ENCODE measurements around the gene GDI2.
"Not testable (repeated sequence)": the region's sequence is repeated elsewhere in the genome, so short reads cannot be mapped to it uniquely, and the experiment has no call there.

Gene GDI2

DNA sequence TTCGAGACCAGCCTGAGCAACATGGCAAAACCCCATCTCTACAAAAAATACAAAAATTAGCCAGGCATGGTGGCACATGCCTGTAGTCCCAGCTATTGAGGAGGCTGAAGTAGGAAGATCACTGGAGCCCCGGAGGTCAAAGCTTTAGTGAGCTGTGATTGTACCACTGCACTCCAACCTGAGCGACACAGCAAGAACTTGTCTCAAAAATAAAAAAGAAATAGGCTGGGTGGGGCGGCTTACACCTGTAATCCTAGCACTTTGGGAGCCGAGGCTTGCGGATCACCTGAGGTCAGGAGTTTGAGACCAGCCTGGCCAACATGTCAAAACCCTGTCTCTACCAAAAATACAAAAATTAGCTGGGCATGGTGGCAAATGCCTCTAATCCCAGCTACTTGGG is 13.3 kb upstream of the GDI2 start:
- DNase-seq, result not testable (repeated sequence)

DNA sequence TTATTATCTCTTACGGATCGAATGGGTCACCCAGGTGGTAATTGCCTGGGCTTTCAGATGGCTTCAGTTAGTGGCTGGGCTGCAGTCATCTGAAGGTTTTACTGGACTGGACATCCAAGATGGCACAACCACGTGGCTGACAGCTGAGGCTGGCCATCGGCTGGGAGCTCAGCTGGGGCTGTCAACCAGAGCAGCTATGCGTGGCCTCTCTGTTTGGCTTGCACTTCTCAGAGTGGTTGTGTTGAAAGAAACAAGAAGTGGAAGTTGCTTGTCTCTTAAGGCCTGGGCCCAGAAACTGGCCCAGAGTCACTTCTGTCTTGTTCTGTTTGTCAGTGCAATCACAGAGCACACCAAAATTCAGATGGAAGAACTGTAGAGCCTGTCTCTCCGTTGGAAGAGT is 5.7 kb upstream of the GDI2 start:
- no peak for DNase-seq

DNA sequence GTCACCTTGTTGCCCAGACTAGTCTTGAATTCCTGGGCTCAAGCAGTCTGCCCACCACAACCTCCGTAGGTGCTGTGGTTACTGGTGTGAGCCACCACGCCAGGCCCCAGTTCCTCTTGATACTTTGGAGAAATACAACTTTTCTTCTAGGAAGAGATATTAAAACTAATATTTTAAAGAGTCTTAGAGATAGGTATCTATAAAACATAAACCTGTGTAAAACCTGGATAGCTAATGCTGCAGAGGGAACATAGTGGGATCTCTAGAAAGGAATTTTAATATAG is 4.8 kb upstream of the GDI2 start:
- no peak for DNase-seq

DNA sequence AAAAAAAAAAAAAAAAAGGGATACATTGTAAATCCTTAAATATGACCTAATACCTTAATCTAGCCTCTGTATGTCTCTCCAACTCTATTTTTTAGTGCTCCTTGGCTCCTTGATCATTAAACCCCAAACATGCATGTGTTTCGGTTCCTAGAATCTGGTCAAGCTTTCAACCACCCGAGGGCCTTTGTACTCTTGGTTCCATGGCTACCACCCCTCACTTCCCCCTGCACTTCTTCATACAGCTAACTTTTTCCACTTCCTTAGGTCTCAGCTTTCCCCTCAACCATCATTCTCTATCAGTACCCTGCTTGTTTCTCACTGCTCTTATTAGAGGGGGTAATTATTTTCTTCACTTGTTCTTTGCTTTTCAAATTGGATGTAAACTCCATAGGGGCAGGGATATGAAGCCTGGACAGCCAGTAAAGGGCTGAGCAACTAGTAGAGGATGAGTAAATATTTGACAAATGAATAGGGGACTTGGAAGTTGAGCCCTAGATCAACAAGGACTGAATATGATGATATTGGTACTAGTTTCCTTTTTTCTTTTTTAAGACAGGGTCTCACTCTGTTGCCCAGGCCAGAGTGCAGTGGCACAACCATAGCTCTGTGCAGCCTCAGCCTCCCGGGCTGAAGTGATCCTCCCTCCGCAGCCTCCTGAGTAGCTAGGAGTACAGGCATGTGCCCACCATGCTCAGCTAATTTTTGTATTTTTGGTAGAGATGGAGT is 4.3 kb upstream of the GDI2 start:
- DNase-seq, result no peak

DNA sequence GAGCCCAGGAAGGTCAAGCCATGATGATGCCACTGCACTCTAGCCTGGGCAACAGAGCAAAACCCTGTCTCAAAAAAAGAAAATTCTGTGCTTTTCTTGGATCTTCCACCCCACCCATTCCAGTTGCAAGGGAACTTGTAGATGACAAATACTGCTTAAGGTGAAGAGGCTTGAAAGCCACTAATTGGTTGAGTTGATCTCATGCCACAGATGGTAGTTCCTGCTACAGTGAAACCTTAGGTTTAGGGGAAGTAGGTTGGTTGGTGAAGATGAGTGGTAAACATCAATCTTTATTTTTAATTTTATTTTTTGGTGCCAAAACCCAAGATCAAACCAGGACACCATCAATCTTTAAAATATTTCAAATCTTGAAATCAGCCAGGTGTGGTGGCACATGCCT is 2.9 kb upstream of the GDI2 start:
- DNase-seq, result no peak

DNA sequence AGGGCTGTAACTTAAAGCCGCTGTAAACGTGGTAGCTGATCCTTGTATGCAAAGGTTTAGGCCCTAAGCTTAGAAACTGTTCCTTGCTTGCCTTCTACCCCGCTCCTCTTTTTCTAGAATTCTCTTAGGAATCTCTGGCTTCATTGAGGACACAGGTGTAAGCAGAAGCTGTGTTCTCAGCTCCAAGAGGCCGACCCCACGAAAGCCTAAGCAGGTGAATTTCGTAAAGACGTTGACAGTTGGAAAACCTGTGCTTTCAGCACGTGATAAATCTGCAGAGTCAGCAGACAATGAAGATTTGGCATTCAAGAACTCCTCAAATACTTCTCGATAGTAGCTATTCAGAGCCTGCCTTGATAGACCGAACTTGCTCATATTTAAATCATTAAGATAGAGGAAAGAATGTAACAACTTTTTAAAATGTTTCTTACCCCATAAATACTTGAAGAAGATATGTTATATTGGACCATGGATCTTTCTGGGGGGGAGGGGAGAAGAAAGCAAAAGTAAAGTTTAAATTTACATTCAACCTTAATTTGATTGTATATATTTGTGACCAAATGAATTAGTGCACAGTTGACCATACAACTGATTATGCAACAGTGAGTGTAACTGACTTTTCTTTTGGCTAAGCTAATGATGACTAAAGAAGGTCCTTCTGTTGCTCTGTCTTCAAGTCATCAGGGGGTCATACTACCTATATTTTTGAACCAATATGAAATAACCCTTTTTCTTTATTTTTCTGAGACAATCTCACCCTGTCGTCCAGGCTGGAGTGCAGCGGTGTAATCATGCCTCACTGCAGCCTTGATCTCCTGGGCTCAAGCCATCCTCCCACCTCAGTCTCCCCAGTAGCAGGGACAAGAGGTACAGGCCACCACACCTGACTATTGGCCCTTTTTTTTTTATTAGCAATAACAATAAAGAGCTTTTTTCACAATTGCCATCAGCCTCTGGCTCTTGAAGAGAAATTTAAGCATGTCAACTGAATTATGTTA is 1.2 kb upstream of the GDI2 start:
- peak; percentile 61 for DNase-seq

DNA sequence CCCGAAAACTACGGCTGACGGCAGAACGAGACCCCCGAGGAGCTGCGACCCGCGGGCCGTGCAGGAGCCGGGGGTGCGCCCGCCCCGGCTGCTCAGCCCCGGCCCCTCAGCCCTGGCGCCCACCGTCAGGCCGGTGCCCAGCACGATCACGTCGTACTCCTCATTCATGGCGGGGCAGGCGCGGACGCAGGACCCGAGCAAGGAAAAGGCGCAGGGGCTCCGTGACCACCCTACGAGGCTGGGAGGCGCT is 218 bp downstream of the GDI2 start:
- DNase-seq, result no peak

DNA sequence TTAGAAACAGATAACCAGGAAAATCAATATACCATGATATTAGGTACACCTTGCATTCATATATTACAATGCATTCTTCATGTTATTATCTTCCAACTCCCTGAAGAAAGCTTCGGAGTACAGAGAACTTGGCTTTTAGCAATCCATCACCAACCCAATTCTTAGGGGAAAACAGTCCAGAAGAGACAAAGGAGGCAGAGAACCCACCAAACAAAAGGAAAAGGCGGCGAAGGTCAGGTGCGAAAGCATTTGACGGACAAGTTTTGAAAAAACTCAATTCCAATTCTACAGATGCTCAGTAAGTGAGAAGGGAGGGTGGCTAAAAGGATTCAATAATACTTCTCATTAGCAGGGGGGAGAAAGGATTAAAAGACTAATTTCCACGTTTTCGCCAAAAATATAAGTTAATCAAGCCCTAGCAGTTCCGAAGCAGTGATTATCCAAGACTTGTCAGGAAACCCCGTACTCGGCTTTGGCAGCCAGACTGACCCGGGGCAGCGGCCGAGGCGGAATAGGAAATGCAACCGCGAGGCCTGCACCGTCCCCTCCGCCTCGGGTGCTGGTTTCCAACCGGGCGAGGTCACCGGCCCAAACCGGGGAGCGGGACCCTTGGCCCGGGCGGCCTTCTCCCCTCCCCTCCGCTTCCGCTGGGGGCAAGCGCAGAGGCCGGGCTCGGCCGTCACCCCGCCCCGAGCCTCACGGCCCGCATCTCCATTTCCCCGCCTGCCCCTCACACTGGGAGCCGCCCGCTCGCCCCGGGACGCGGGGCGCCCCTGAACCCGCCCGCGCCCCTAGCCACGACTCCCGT is 747 bp downstream of the GDI2 start:
- DNase-seq, result peak; percentile 61

DNA sequence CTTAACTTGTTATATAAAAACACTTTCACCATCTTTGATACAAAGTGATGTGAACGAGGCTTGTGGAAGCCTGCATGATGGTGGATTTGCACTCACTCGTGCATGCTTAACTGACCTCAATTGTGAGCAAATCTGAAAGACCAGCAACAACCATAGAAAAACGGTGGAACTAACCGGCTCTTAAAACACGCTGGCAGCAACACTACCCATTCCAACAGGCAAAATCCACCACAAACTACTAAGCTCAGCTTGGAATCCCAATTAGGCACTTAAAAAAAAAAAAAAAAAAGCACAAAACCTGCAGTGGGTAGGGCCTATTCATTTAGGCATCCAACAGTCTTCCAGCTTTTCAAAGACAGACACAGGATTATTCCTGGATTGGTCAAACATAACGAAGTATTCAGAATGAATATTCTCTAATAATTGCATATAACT is 1.8 kb downstream of the GDI2 start:
- peak; percentile 13 for DNase-seq

DNA sequence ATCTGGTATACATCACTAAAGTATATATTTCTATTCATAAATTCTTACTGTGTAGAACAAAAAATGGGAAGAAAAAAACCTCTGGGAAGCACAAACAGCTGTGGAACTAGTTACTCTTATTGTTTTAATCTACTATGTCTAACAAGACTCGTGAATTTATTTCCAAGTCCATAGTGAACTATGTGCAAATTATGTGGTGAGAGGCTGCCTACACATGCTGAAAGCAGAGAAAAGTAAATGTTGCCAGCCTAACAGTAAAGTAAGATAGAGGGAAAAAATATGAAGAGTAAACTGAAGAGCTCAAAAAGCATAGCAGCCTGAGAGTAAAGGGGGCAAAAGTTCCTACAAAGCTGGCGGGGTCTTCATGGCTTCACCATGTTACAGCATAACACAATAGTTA is 3.0 kb downstream of the GDI2 start:
- DNase-seq, result no peak

DNA sequence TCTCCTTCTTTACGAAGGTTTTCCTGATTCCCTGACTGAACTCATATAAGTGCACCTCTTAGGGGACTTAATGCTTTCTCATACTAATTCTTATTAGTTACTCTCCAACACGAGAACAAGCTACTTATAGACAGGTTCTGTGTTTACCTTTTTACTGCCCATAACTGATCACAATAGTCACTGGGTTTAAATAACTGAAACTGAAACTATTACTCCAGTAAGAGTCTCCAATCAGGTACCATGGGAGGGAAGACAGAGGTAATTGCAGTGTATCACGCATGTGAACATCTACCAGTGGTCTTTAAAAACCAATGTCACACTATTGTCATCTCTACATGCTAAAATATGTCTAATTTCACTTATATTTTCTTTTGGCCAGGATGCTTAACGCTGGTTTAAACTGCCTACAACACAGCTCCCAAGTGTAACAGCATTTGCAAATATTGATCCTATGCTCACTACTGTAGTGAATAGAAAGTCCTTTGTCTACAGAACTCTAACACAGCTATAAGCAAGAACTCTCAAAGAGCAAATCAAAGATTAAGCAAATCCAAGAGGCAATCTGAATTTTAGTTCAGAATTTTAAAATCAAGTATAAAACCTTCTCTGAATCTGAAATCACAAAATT is 3.6 kb downstream of the GDI2 start:
- DNase-seq, result no peak

DNA sequence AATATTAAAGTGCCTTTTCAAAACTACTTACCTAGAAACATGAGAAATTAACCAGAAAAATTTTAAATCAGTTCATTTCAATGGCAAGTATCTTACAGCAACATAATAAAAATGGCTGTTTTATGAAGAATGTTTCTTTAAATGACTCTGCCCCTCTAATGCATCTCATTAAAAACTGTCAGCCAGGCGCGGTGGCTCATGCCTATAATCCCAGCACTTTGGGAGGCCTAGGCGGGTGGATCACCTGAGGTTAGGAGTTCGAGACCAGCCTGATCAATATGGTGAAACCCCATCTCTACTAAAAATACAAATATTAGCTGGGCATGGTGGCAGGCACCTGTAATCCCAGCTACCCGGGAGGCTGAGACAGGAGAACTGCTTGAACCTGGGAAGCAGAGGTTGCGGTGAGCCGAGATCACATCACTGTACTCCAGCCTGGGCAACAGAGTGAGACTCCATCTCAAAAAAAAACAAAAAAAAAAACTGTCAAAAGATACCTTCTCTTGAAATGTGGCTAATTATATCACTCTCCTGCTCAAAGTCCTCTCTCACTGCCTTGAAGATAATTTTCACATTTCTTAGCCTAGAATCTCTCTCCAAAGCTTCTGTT is 4.3 kb downstream of the GDI2 start:
- DNase-seq, result not testable (repeated sequence)

DNA sequence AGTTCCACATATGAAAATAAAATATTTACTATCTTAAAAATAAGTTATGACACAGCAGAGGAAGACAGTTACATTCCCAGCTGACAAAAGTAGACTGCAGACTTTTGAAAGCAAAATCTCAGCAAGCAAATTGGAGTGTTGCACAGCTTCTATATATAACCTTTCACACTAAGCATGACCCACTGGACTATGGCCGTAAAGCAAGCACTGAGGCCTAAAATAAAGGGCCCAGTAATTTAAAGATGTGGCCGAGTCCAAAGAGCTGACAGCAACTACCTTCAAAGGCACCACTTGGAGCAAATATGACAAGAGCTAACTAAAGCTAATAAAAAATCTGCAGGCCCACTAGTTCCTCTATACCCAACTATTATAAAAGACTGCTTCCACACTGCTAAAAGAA is 6.5 kb downstream of the GDI2 start:
- no peak for DNase-seq

DNA sequence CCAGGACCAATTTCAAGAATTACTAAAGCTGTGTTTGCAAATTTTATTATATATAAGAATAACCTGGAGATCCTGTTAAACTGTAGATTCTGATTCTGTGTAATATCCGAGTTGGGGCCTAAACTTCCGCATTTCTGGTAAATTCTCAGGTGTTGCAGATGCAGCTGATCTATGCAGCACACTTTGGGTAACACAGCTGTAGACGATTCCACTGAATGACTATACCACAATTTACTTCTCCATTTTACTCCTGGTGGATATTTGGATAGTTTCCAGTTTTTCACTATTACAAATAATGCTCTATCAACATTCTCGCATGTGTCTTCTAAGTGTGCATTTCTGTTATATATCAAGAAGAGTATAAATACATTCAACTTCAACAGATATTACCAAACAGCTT is 7.5 kb downstream of the GDI2 start:
- no peak for DNase-seq

DNA sequence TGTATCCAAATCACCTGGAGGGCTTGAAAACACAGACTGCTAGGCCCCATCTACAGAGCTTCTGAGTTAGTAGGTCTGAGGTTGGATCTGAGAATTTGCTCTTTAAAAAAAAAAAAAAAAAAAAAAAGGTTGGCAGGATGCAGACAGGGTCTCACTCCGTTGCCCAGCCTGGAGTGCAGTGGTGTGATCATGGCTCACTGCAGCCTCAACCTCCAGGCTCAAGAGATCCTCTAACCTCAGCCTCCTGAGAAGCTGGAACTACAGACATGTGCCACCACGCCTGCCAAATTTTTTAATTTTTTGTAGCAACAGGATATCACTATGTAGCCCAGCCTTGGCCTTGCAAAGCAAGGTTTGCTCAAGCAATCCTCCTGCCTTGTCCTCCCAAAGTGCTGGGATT is 8.0 kb downstream of the GDI2 start:
- no peak for DNase-seq

DNA sequence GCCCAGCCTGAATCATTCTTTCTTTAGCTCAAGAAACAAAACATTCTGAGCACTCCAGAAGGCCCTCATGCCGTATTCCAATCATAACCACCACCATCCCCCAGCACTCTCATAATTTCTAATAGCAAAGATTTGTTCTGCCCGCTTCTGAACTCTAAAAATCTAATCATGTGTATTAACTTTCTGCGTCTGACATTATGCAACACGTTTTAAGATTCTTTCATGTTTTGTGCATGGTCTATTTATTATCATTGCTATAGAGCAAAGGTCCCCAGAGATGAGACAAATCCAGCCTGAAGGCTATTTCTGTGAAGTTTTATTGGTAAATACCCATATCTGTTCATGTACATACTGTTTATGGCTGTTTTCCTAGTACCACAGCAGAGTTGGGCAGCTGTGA is 8.8 kb downstream of the GDI2 start:
- no peak for DNase-seq

DNA sequence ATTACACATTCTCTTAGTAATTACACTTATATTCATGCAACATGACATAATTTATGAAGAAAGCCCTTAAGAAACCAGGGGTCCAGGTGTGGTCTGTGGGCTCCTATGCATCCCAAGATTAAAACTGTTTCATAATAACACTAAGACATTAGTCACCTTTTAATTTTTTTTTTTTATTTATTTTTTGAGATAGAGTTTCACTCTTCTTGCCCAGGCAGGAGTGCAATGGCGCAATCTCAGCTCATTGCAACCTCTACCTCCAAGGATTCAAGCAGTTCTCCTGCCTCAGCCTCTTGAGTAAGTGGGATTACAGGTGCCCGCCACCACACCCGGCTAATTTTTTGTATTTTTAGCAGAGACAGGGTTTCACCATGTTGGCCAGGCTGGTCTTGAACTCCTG is 12.5 kb downstream of the GDI2 start:
- DNase-seq, result no peak

DNA sequence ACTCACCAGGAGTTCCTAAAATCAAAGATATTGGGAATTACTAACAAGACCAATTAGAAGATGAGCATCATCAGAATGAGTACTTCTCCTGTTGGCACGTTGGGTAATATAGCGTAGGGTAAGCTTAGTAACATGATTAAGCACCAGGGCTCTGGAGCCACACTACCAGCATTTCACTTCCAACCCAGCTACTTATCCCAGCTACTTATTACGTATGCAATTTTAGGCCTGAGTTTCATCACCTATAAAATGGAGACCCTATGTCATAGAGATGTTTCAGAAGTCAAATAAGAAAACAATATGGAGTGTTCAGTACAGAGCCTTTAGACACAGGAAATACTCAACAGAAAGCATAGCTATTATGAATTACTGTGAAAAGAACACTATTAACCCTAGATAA is 19.0 kb downstream of the GDI2 start:
- no peak for DNase-seq

DNA sequence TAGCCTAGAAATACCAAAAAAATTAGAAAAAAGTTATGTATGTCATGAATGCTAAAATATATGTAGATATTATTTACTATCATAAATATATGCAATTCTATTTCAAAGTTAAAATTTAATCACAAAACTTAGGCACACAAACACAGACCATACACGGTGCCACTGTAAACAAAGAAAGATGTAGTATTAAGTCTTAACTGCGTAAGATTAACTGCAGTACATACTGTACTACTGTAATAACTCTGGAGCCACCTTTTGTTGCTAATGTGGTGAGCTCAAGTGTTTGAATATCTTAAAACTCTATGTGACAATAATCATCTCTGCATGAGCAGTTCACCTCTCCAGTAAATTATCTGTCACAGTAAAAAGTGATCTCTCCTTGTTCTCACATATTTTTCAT is 23.6 kb downstream of the GDI2 start:
- DNase-seq, result no peak

DNA sequence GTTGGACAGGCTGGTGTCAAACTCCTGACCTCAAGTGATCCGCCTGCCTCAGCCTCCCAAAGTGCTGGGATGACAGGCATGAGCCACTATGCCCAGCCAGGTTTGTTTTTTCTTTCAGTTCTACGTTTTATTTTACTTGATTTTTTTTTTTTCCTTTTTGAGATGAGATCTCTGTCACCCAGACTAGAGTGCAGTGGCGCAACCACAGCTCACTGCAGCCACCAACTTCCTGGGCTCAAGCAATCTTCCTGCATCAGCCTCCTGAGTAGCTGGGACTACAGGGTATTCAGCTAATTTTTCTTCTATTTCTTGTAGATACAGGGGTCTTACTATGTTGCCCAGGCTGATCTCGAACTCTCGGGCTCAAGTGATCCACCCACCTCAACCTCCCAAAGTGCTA is 24.3 kb downstream of the GDI2 start:
- no peak for DNase-seq

DNA sequence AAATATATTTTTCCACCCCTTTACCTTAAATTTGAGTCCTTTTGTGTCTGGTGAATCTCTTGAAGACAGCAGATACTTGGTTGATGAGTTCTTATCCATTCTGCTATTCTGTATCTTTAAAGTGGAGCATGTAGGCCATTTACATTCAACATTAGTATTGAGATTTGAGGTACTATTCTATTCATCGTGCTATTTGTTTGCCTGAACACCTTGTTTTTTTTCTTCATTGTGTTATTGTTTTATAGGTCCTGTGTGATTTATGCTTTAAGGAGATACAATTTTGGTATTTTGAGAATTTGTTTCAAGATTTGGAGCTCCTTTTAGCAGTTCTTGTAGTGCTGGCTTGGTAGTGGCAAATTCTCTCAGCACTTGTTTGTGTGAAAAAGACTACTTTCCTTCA is 29.9 kb downstream of the GDI2 start:
- DNase-seq, result no peak

DNA sequence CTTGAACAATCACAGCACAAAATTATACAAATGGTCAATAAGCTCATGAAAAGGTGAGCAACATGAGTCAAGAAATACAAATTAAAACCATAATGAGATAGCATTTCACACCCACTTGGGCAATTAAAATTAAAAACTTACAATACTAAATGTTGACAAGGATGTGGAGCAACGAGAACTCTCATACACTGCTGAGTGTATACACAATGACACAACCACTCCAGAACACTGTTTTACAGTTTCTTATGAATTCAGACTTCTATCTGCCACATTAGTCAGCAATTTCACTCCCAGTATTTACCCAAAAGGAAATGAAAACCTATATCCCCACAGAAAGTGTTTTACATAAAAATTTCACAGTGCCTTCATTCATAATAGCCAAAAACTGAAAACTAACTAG is 31.1 kb downstream of the GDI2 start:
- DNase-seq, result no peak

DNA sequence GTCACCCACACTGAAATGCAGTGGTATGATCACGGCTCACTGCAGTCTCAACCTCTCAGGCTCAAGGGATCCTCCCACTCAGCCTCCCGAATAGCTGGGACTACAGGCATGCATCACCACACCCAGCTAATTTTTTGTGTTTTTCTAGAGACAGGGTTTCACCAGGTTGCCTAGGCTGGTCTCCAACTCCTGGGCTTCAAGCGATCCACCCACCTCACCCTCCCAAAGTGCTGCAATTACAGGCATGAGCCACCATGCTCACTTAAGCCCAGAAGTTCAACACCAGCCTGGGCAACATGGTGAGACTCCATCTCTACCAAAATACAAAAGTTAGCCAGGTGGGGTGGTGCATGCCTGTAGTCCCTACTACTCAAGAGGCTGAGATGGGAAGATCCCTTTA is 33.5 kb downstream of the GDI2 start:
- no peak for DNase-seq

Measured in NCI-H146 (cell line).